Measurements from ENCODE around the gene MCF2L. TPM values are rescaled to one million over a fixed set of nuclear protein-coding genes. Genes with fewer than 3 reads are reported as not detected.

MCF2L gene
- total RNA-seq, 4 donors from 2014 or later, result 18.4 to 173 (median 57.6) TPM

GRCh38 chr13:112979406-112979902 lies 10.4 kb downstream of the MCF2L start:
- TF ChIP-seq CTCF (IDR thresholded peaks at IDR 0.05; ENCODE audit: low read depth), result no peak

DNA sequence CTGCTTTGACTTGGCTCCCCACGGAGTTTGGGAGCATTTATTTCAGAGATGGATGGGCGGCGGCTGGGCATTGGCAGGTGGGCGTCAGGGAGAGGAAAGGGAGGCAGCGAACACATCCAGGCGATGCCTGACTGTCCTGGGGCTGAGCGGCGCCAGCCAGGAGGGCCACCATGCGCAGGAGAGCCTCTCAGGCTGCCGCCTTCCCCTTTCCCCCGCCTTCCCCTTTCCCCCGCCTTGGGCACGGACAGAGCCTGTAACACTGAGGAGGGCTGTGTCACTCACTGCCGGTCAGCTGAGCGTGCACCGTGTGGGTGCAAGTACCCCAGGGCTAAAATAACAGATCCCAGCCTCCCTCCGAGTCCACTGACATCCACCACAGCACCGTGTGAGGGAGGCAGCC lies 11.4 kb downstream of the MCF2L start:
- no peak for TF ChIP-seq CTCF (IDR thresholded peaks at IDR 0.05; ENCODE audit: low read depth)

- TF ChIP-seq CTCF (IDR thresholded peaks at IDR 0.05; ENCODE audit: low read depth), result no peak
Measured at GRCh38 chr13:112981451-112981850, 12.4 kb downstream of the MCF2L start.

DNA sequence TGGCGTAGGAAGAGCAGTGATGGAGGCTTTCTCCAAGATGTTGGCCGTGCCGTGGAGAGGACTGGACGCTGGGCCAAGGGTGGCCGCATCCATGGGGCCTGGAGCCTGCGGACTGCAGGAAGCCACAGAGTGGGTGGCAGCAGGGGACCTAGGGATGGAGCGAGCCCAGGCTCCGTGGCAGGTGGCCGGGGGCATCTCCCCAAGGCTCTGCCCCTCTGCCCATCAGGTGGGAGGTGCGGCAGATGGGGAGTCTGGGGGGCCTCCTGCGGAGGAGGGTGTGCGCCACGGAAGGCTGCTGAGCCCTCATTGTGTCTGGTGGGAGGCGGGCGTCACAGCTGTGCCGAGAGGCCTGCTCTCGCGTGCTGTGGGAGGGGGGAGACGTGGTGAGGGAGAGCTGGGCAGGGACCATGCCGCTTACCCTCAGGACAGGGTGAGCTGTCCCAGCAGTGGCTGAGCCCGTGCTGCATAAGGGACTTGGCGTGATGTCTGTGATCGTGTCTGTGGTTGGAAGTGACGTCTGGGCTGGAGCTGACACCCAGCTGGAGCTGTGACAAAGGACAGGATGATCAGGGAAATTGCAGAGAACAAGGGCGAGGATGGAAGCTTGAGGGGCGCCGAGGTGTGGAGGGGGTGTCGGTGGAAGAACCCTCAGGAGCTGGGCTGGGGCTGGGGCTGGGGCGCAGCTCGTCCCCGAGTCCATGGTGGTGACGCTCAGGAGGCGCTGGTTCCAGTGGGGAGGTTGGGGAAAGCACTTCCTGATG lies 13.4 kb downstream of the MCF2L start:
- no peak for TF ChIP-seq CTCF (IDR thresholded peaks at IDR 0.05; ENCODE audit: low read depth)

DNA sequence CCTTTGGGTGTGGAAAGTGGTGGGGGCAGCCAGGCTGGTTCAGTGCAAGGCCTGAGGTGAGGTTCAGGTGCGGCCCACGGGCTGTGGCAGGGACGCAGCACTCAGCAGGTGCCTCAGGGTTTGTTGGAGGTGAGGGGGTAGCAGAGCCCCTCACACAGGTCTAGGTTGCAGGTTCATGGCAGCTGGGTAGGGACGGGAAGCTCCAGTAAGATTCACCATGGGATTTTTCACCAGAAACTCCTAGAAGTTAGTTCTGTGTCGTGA lies 14.0 kb downstream of the MCF2L start:
- TF ChIP-seq CTCF (IDR thresholded peaks at IDR 0.05; ENCODE audit: low read depth), result no peak

- TF ChIP-seq CTCF (IDR thresholded peaks at IDR 0.05; ENCODE audit: low read depth), result no peak
Measured at GRCh38 chr13:112983428-112984196, 14.6 kb downstream of the MCF2L start.

- TF ChIP-seq CTCF (IDR thresholded peaks at IDR 0.05; ENCODE audit: low read depth), result no peak
Measured at GRCh38 chr13:112984501-112984900, 15.5 kb downstream of the MCF2L start.
